ENCODE measurements around the gene JMJD4.

The JMJD4 gene

DNA sequence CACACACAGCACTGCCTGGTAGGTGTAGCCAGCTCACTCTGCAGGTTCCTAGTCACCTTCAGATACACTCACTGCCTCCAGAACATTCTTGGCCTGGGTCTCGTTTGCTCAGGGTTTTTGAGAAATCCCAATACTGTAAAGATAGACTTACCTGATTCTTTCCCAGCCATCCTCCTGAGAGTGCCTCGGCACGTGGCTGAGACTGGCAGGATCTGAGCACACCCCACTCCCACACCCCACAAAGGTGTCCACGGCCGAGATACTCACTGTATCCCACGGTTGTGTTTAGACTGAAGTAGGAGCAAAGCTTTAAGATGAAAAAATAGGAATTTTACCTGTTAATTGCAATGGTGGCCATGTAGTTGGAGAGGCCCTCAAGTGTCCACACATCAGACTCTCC lies 33.5 kb upstream of the JMJD4 start:
- DNase-seq = no peak

DNA sequence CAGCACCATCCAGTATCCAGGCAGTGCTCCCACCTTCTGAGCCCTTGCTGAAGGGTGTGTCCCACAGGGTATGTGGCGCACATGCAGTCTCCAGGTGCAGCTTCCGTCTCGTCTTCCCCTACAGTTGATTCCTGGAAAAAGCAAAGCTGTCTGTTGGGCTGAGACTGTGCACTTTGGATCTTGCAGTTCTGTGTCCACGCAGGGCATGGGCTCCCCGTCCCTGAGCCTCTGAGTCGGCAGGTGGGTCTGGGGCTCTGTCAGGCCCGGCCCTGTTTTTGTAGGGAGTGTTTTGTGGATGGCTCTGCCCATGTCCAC lies 33.0 kb upstream of the JMJD4 start:
- DNase-seq = no peak

DNA sequence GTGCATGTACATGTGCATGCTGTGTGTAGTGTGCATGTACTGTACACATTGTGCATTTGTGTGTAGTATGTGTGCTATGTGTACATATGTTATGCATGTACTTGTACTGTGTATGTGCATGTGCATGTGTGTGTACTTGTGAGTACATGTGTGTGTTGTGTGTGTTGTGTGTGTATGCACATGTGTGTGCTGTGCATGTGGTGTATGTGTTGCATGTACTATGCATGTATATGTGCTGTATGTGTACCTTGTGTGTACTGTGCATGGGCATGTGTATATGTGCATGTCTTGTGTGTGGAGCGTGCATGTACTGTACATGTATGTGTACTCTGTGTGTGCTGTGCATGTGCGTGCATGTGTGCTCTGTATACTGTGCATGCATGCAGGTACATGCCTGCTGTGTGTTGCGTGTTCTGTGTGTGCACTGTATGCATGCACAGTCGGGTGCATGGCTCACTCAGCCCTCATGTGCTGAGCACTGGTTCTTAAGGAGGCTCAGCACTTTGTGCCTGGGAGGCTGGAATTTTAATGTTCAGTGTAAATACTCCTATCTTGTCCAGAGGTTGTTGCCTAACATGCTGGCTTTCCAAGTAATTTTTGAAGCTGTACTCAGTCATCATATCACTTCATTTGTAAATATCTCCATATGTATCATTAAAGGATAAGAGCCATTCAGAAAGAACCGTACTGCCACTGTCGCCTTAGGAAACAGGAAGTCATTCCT lies 32.5 kb upstream of the JMJD4 start:
- no peak for DNase-seq

DNA sequence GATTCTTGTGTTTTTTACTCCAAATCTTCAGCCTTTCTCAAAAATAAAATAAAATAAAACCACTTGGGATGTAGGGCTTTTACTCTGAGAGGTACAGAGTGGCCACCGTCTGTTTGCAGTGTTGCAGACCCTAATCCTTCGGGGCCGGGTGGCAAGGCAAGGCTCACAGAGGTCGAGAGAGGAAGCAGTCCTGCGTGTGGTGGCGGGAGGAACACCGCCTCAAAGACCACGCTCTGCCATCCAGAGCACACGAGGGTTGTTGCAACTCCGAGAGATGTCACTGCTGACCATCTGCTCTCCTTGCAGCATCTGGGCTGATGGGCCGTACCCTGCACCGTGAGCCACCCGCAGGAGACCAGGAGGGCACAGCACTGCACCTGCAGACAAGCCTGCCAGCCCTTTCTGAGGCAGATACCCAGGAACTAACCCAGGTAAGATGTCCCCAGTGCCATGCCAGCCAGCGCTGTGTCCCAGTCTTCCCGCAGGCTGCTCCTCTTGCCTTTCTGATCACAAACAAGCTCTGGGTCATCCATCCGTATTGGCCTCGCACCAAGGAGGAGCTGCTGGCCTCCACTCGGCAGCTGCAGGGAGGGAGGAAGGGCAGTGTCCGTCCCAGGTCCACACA lies 31.7 kb upstream of the JMJD4 start:
- no peak for DNase-seq

DNA sequence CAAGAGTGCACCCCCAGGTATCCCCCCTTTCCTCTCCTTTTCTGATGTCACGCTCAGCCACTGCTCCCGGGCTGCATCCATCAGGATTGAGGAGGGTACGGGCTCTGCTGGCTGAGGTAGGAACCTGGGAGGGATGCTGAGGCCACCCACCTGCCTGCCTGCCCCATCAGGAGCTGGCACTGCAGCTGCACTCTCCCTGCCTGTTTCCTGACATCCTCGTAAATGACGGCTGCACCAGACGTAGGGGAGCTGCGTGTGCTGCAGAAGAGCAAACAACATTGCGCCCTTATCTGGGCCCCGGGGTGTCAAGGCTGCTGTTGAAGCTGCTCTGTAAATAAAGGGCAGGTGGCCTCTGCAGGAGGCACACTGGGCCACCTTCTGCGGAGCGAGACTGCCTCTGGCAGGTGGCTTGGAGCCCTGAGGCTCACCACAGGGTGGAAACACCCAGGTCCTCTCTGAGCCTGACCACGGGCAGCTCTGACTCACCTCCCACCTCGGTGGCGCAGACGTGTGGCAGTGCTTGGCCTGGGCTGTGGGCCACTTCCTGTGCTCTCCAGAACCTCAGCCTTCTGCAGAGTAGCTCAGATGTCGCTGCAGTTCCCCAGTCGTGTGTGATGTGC lies 31.0 kb upstream of the JMJD4 start:
- DNase-seq = peak; percentile 85

DNA sequence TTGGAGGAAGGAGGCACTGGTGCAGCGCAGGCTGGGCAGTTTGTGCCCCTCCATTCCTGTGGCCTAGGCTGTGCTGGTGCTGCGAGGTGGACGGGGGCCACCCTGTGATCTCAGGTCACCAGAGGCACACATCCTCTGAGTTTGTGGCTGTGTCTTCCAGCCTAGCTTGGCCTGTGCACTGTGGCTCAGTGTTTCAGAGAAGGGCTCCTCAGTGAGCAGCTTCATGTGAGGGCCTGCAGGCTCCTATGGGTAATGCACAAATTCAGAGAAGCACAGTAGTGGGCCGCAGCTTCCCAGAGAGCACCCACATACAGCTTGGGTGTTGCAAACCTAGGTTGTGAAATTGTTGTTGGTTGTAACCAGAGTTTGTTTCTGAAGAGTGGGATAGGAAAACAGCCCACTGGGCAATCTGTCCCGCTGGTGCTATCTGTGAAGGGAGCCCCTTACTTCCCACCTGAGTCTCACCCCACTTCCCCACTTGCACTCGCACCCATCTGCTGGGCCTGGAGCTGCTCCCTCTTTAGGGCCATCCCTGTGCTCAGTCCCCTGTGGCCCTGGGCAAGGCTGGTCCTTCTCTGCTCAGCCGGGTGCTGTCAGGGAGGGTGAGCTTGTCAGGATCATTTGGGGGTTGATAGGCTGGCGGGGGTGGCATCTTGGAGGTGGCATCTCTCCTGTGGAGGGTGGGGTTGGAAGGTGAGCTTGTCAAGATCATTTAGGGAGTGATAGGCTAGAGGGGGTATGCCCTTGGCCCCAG lies 30.3 kb upstream of the JMJD4 start:
- no peak for DNase-seq

DNA sequence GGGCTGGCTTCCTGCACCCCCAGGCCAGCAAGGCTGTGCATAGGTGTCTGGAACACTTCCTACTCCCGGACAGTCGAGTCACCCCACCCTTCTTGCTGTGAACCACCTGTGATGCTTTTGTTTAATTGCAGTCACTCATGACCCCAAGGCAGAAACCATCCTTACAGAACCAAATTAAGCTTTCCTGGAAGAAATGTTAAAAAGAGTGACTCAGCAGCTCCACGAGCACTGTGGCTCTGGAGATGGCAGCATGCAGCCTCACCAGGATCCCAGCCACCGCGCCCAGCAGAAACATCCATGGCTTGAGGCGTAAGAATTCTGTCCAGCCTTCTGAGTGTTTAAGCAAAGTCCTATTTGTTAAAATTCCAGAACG lies 28.9 kb upstream of the JMJD4 start:
- no peak for DNase-seq

DNA sequence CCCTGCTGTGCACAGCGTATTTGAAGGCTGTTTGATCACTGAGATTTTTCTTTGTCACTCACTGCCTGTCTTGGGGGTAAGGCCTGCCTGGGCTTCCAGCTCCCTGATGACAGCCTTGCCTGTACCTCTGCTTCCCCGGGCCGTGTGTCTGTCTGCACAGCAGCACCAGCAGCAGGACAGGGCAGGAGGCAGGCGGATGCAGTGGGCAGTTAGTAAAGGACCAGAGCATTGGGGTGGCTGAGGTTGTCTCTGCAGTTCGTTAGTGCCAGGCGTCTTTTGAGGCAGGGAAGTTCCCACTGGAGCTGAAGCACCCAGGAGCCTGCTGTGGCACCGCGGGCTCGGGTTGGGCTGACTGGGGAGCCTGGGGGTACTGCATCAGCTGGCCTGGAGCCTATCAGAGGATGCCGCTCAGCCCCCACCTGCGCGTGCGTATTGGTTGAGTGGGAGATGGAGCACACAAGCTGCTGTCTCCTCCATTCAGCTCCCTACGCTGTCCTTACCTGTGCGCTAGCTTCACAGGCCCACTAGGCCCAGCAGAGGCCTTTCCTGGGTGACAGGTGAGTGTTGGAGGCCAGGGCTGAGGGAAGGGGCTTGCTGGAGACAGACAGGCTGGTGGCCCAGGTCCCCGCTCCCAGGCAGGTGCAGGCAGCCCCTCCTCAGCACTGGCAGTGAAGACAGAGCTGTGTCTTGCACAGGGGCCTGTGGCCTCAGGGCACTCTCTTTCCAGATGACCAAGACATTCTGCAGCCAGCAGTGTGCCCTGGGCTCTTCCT lies 28.3 kb upstream of the JMJD4 start:
- DNase-seq = no peak

DNA sequence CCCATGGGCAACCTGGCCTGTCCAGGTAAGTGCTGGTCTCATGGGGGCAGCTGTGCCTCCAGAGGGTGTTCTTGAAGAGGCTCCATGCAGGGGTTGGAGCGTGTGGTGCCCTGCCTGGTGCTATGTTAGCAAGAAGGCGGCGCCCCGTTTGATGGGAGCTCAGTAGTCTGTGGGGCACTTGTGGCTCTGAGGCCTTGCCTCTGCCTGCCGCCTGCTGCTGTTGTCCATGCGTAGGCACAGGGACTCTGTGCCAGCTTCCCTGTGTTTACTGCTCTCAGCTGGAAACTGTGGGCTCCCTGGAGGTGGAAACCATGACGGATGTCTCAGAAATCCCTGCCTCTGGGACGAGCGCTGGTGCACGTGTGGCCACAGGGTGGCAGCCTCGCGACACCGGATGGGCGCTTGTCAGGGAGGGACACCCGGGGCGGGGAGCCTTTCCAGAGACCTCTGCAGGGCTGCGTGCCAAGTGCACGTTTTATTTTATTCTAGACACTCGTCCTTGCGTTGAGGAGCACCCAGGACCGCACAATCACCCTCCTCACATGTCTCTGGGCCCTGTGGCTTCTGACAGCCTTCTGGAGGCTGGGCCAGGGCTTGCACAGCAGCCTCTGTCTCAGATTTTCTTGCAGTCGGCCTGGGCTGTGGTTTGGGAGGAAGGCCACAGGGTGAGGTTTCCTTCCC lies 27.3 kb upstream of the JMJD4 start:
- no peak for DNase-seq

DNA sequence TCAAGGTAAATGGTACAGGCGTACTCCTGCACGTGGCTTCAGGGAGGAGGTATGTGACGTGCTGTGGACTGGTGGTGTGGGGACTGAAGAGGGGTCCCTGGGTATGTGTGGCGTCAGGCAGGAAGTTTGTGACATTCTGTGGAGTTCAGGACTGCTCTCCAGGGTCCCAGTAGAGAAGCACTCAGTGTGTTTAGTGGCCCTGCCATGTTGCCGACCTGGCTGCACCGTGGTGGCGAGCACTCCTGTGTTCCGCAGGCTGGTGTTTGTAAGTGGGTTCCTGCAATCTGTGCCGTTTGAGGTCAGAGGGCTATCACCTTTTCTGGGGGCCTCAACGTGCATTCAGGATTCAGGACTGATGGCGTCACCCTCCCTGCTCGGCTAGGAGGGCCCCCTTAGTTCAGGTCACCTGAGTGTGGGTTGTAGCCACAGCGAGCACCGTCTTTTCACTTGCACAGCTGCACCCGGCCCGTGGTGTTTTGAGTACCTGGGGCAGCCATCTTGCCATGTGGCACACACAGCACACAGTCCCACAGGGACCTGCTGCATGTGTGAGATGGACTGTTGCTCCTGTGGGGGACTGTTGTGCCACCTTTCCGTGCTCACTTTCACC lies 26.6 kb upstream of the JMJD4 start:
- no peak for DNase-seq

DNA sequence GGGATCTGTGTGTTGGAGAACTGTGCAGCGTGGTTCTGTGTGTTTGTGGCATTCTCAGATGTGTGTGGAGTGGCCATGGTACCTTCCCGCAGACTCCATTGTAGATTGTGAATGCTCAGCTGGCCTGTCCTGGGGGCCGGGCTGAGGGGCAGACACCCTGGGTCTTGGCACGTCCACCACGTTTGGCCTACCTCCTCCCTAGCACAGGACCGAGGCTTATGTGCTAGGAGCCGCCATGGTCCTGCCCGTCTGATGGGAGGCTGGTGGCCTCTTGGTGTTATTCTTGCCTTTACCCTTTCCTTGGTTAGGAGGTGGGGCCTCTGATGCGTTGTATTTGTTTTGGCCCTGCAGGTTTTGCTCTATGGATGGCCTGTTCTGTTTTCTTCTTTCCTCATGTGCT lies 25.3 kb upstream of the JMJD4 start:
- no peak for DNase-seq

DNA sequence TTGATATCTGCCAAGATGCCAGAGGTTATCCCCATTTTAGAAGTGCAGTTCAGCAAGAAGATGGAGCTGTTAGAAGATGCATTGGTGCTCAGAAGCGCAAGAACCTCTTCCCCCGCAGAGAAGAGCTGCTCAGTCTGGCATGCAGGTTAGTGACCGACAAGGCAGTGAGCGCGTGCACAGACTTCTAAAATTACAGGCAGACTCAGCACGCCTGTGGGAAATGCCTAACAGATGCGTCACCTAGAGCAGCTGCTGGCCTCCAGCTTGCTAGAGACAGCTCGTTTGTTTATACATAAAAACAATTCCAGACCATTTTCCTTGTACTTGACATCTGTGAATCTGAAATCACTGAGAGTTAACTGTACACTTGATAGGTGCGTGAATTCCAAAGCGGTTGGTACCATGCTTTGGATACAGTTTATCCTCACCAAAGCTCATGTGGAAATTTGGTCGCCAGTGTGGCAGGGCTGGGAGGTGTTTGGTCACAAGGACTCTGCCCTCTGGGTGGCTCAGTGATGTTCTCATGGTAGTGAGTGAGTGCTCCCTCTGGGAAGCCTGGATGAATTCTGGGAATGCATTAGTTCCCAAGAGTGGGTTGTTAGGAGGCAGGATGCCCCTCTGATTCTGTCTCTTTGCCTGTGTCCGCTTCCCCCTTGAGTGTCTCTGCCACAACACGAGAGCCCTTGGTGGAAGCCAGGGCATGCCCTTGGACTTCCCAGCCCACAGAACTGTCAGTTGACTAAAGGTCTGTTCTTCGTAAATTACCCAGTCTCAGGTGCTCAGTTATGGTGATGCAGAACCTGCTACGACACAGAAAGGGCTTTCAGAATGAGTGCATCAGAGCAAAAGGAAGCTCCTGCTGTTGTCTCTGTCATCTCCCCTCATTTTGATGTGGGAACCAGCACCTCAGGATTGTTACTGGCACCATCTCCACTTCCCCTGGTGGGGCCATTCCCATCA lies 24.5 kb upstream of the JMJD4 start:
- DNase-seq = no peak

DNA sequence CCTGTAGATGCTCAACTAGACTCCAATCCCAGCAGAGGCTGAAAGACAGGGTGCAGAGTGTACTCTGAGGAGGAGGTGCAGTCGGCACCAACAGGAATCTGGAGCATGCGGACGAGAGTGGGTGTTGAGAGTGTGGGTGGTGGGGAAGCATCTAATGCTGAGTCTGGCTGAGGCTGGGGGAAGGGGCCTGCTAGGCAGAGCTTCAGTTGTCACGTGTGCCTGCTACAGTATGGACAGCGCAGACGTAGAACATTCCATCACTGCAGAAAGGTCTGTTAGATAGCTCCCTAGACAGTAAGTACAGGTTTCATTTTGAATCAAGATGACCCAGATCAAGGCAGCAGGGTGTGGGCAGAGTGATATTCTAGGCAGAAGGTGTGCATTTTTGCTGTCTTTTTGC lies 23.3 kb upstream of the JMJD4 start:
- DNase-seq = no peak

DNA sequence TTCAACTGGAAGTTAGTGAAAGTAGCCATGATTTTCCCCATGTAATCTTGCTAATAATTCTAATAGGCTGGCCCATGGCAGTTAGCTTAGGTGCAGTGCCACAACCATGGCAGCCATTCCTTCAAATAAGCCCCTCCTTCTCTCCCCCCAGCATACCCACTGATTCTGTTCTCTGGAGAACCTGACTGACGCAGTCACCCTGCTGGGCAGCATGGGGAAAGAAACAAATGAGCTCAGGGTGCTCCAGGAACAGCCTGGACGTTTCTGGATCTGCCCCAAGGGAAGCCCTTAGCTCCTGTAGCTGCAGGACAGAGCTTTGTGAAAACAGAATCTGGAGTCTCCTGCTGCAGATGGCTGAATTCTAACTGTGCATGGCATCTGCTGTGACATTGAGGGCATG lies 22.7 kb upstream of the JMJD4 start:
- no peak for DNase-seq

DNA sequence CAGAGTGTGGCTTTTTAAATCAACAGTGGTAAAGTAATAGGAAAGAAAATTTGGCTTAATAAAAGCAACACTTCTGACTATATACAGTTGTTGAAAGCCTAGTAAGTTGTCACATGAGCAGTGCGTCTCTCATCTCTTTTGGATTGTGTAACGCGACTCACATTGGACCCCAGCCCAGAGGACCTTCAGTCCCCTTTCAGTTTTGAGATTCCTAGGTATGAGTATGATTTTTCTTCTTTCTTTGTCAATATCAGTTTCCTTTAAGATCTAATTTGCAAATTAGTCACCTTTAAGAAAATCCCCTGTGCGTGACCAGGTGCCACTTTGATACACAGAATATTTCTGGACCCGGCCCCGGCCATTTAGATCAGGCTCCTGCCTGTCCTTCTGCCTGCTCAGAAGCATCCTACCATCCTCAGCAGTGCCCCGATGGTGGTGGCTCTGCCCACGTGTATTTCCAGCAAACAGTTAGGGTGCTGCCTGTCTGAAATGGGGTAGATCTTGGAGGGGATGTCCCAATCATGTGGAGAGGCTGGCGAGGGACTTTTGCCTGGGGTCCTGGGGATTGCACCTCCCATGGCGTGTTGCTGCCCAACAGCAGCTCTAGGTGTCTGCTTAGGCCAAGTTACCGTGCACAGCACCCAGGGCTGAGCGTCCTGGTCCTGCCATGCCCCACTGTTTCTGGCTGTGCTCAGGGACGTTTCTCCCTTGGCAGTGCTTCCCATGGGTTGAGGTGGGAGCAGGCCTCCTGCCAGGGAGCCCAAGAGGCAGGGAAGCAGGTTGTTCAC lies 21.3 kb upstream of the JMJD4 start:
- no peak for DNase-seq

DNA sequence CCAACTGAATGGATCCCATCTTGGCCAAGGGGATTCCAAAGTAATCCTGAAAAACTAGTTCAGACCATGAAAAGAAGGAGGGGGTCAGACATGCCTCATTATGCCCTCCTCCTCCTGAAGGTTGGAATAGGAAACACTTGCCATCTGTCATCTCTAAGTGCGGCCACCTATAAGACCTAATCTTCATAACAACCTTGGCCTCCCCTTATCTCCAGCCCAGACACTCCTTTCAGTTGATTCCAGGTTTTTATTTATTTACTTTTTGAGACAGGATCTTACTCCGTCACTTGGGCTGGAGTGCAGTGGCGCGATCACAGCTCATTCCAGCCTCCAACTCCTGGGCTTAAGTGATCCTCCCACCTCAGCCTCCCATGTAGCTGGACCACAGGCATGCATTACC lies 19.9 kb upstream of the JMJD4 start:
- DNase-seq = no peak

DNA sequence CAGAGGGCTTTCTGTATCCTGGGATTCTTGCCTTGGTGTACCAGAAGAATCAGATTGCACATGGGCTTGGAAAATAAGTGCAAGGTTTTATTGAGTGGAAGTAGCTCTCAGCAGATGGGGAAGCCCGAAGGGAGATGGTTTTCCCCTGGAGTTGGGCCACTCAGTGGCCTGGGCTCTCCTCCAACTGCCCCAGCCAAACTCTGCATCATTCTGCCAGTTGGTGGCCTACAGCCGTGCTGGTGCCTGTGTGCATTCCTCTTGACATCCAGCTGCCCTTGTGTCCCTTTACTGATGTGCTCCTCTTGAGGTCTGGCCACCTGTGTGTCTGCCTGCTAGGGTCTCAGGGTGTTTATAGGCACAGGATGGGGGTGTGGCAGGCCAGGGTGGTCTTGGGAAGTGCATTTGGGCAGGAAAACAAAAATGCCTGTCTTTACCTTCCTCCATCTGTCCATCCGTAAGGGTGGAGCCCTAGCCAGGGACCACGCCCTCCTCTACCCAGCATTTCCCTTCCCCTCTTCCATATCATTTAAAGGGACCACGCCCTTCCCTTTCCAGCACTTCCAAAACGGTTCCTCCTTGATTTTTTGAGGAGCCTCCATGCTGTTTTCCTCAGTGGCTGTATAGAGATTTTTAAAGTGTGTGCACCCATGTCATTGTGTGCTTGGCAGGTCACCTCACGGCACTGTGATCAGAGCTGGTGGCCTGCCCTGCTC lies 19.1 kb upstream of the JMJD4 start:
- DNase-seq = no peak

DNA sequence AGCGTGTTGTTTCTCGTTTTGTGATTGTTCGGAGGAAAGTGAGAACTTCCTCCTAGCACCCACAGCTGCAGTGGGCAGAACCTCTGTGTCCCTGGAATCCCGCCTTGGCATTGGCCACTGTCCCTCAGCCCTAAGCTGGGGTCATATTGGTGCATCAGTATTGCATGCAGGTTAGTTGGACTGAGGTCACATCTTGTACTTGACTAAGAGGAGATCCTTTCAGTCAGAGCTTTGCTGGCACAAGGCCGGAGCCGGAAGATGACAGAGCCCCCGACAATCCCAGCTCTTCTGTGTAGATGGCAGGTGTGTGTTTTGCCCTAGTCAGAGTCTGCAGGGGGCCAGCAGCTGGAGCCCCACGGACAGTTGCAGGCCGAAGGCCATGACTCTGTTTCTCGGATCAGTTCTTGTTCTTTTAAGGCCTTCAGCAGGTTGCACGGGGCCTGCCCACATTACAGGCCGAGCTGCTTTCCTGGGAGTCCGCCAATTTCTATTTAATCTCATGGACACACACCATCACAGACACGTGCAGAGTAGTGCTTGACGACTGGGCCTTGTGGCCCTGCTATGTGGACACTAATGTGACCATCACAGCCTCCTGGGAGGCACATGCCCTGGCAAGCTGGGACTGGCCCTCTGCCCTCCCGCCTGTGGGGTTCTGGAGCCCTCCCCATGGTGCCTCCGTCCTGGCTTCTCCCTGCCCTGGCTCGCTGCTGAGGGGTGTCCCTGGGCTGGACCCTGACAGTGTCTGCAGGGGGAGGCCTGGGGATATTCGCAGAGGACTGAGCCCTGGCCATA lies 15.0 kb upstream of the JMJD4 start:
- no peak for DNase-seq

DNA sequence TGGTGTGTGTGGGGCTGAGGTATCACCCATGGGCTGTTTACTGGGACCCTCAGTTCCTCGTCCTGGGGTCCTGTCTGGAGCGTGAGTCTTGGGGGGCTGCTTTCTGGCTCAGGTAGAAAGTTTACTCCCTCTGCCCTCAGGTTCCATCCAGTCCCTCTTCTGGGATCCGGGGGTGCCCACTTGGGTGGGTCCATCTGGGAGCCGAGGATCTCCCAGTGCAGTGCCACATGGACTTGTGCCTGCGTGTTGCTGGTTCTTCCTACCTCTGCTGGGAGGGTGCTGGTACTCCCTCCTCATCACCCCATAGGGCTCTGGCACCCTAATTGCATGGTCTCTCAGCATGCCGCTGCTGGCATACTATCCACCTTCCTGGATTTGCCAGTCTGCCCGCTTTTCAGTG lies 14.1 kb upstream of the JMJD4 start:
- DNase-seq = no peak

All from NCI-H1417 treated with DMSO at 0.1 percent for 48 hours (cell line).